Mucosa of rectum (tissue), 2 donors: ENCODE data around the gene ARHGAP42.

ENCODE experiments used
- H3K27ac ChIP-seq, 2 donors: one replicate each; pipeline ENCODE4 v1.7.0; 2013; ENCODE audit warnings: inconsistent platforms in 2 of 2, low read depth in 2 of 2, low read length in 2 of 2
- H3K27me3 ChIP-seq, 2 donors: one replicate each; pipeline ENCODE4 v1.7.0; 2013; ENCODE audit warnings: low read length in 2 of 2; ENCODE audit not compliant: control insufficient read depth in 2 of 2, insufficient read depth in 2 of 2
- H3K36me3 ChIP-seq, 2 donors: one replicate each; pipeline ENCODE4 v1.7.0; 2013; ENCODE audit warnings: low read length in 2 of 2; ENCODE audit not compliant: control insufficient read depth in 2 of 2, insufficient read depth in 2 of 2
- H3K4me1 ChIP-seq, 2 donors: one replicate each; pipeline ENCODE4 v1.7.0; 2013; ENCODE audit warnings: low read length in 2 of 2, mild to moderate bottlenecking in 1 of 2; ENCODE audit not compliant: control insufficient read depth in 2 of 2, insufficient read depth in 2 of 2
- H3K4me3 ChIP-seq, 2 donors: one replicate each; pipeline ENCODE4 v1.7.0; 2013; ENCODE audit warnings: low read length in 2 of 2
- H3K9ac ChIP-seq, 2 donors: one replicate each; pipeline ENCODE4 v1.7.0; 2013; ENCODE audit warnings: low read length in 2 of 2, low read depth in 1 of 2, mild to moderate bottlenecking in 1 of 2
- H3K9me3 ChIP-seq, 2 donors: one replicate each; pipeline ENCODE4 v1.7.0; 2013; ENCODE audit warnings: low read length in 2 of 2; ENCODE audit not compliant: control insufficient read depth in 2 of 2
- donor health status: healthy.
- donor health status: Normal muscosa, but diverticular disease.

The ARHGAP42 gene

GRCh38 chr11:100978939-100979338, 291.9 kb downstream of the ARHGAP42 start:
- Histone ChIP-seq H3K9me3 (no peaks in the 10 kb centered on the region), H3K4me3 (no peak overlapping the region), H3K27ac (no peak overlapping the region), H3K9ac (no peak overlapping the region), H3K36me3 (peaks cover 18 to 21% of the 10 kb centered on the region in 2 donors), H3K27me3 (no peaks in the 10 kb centered on the region), H3K4me1 (no peaks in the 10 kb centered on the region)

DNA sequence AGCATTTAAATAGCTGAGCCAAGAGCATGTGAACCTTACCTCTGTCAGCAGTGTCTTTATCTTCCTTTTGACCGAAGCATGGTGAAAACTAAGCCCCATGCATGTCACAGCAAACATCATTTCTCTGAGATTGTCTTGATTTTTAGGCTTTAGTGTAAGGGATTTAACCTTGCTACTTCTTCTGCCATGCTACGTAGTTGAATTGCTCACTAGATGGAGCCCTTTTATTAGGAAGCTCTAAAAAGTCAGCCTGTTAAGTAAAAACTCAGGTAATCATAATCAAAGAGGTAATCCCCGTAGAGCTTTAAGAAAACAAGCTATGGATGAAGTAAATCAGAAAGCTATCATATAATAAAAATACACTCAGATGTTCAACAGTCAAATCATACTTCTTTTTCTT, 293.1 kb downstream of the ARHGAP42 start:
- Histone ChIP-seq H3K9ac (no peak overlapping the region), H3K27ac (no peak overlapping the region), H3K9me3 (no peaks in the 10 kb centered on the region), H3K4me3 (no peak overlapping the region), H3K36me3 (peaks cover 14 to 21% of the 10 kb centered on the region in 2 donors), H3K4me1 (no peaks in the 10 kb centered on the region), H3K27me3 (no peaks in the 10 kb centered on the region)

GRCh38 chr11:100981196-100981824, 294.2 kb downstream of the ARHGAP42 start:
- no peak overlapping the region for H3K4me3 ChIP-seq
- no peak overlapping the region for H3K9ac ChIP-seq
- H3K4me1 ChIP-seq = no peaks in the 10 kb centered on the region
- no peaks in the 10 kb centered on the region for H3K9me3 ChIP-seq
- H3K27ac ChIP-seq = no peak overlapping the region
- peaks cover 7 to 18% of the 10 kb centered on the region in 2 donors for H3K36me3 ChIP-seq
- H3K27me3 ChIP-seq = no peaks in the 10 kb centered on the region

- H3K4me3 ChIP-seq = no peak overlapping the region
- no peak overlapping the region for H3K27ac ChIP-seq
- peaks cover 3 to 10% of the 10 kb centered on the region in 2 donors for H3K36me3 ChIP-seq
- no peaks in the 10 kb centered on the region for H3K4me1 ChIP-seq
- no peaks in the 10 kb centered on the region for H3K9me3 ChIP-seq
- no peaks in the 10 kb centered on the region for H3K27me3 ChIP-seq
- no peak overlapping the region for H3K9ac ChIP-seq
These were observed 297.6 kb downstream of the ARHGAP42 start for GRCh38 chr11:100984668-100985067.

DNA sequence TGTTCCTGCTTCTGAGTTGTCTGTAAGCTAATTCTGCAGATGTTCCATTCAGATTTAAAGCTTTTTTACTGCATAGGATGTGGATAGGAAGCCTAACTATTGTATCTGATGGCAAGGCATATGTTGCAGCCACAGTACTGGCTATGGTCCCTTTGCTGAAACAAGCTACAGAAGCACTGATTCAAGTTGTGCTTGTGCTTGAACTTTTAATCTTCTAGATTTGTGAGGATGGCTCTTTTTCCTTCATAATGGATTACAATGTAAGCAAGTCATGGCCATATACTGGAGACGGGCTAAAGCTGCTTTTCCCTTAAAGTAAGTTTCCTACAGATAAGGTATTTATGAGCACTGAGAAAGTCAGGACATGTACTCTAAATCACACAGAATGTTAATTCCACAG, 303.8 kb downstream of the ARHGAP42 start:
- Histone ChIP-seq H3K27me3 (no peaks in the 10 kb centered on the region), H3K9ac (no peak overlapping the region), H3K27ac (no peak overlapping the region), H3K4me3 (no peak overlapping the region), H3K9me3 (no peaks in the 10 kb centered on the region), H3K4me1 (no peaks in the 10 kb centered on the region), H3K36me3 (peaks cover 0 to 13% of the 10 kb centered on the region in 2 donors)

DNA sequence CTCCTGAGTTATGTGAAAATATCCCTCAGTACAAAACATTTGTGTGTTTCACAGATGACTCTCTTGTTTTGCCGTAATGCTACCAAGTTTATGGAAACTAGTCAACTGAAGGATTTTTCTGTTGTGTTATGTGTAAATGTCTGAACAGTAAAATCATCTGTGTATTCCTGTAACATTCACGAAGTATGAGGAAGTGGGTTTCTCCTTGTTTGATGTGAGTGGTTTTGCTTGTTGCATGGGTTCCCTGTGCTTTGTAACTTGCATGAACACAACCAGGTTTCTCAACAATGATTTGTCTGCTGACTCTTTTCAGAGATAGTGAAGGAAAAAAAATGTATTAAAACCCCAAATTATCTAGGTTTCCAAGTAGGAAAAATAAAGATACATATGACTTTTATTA, 304.5 kb downstream of the ARHGAP42 start:
- Histone ChIP-seq H3K36me3 (peaks cover 0 to 8% of the 10 kb centered on the region in 2 donors), H3K9ac (no peak overlapping the region), H3K4me1 (no peaks in the 10 kb centered on the region), H3K27ac (no peak overlapping the region), H3K9me3 (no peaks in the 10 kb centered on the region), H3K27me3 (no peaks in the 10 kb centered on the region), H3K4me3 (no peak overlapping the region)

- no peaks in the 10 kb centered on the region for H3K9me3 ChIP-seq
- no peak overlapping the region for H3K27ac ChIP-seq
- H3K36me3 ChIP-seq = peaks cover 0 to 3% of the 10 kb centered on the region in 2 donors
- H3K27me3 ChIP-seq = no peaks in the 10 kb centered on the region
- H3K9ac ChIP-seq = no peak overlapping the region
- no peaks in the 10 kb centered on the region for H3K4me1 ChIP-seq
- H3K4me3 ChIP-seq = no peak overlapping the region
These were observed 307.9 kb downstream of the ARHGAP42 start for GRCh38 chr11:100994966-100995365.

DNA sequence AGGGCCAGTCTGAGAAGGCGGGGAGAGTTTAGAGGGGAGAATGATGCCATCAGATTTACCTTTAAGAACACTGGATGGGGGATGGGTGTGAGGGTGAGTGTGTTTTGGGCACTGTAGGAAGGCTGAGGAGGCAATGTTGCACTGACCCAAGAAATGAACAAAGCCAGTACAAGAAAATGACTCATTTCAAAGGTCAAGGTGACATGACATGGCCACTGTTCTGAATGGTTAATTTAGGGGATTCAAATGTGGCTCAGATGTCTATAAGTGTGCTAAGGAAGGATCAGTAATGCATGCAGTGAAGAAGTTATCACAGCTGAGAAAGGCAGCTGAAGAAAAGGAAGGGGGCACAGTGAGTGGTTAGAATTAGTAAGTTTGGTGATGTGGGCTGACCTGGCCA, 312.7 kb downstream of the ARHGAP42 start:
- H3K36me3 ChIP-seq = no peaks in the 10 kb centered on the region
- H3K4me3 ChIP-seq = no peak overlapping the region
- H3K27me3 ChIP-seq = no peaks in the 10 kb centered on the region
- no peak overlapping the region for H3K9ac ChIP-seq
- H3K4me1 ChIP-seq = no peaks in the 10 kb centered on the region
- H3K9me3 ChIP-seq = no peaks in the 10 kb centered on the region
- H3K27ac ChIP-seq = no peak overlapping the region

- H3K4me3 ChIP-seq = no peak overlapping the region
- no peaks in the 10 kb centered on the region for H3K9me3 ChIP-seq
- no peaks in the 10 kb centered on the region for H3K4me1 ChIP-seq
- no peak overlapping the region for H3K27ac ChIP-seq
- no peaks in the 10 kb centered on the region for H3K36me3 ChIP-seq
- no peaks in the 10 kb centered on the region for H3K27me3 ChIP-seq
- no peak overlapping the region for H3K9ac ChIP-seq
These were observed 316.4 kb downstream of the ARHGAP42 start for GRCh38 chr11:101003468-101003867.

DNA sequence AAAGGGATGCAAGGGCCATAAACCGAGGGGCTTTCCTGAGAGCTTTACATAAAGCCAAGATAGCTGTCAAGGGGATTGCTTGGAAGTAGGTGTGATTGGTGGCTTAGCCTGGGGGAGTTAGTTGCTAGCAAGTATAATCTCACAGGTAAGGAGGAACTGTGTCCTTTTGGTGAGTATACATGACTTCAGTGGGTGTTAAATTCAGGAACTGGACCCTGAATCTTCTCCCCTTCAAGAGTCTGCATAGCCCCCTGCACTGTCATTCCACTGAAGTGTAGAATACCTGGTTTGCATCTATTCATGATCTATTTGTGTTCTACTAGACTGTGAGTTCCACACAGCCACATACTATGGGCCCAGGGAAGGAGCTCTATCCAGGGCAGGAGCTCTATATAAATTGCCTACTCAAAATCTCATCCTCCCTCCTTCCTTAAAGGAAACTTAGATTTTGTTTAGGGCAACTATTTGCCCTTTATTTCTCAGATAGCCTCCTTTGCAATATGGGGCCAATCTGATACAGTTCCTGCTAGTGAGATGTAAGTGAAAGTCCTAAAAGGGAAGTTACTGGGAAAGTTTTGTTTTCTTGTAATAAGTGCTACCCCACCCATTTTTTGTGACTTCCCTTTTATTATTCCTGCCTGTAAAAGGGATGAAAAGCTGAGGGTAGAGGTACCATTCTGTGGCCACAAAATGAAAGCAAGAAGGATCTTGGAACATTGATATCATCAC, 322.0 kb downstream of the ARHGAP42 start:
- no peak overlapping the region for H3K27ac ChIP-seq
- no peak overlapping the region for H3K9ac ChIP-seq
- H3K4me1 ChIP-seq = no peaks in the 10 kb centered on the region
- H3K36me3 ChIP-seq = no peaks in the 10 kb centered on the region
- no peak overlapping the region for H3K4me3 ChIP-seq
- no peaks in the 10 kb centered on the region for H3K9me3 ChIP-seq
- H3K27me3 ChIP-seq = no peaks in the 10 kb centered on the region
